Stomach (tissue), 9 donors: ENCODE measurements around the gene DLG2. TPM values are rescaled to one million over a fixed set of nuclear protein-coding genes. Genes with fewer than 3 reads are reported as not detected.

Source experiments
- DNase-seq, 2 donors: peaks; one replicate each; pipeline versions ENCODE4 v3.0.0 to v3.0.0-alpha.2; 2013 to 2019
- H3K27ac ChIP-seq, 5 donors: fragments of 200-600 bp in 4 of 5; sonication (generic) in 4 of 5; one replicate each; pipeline ENCODE4 v1.5.1; 2013 to 2019; ENCODE audit warnings: mild to moderate bottlenecking in 1 of 5, moderate library complexity in 1 of 5
- H3K27me3 ChIP-seq, 3 donors: fragments of 200-600 bp; sonication (generic); one replicate each; pipeline ENCODE4 v1.5.1; 2017 to 2019; ENCODE audit warnings: mixed run types in 1 of 3
- H3K36me3 ChIP-seq, 4 donors: fragments of 200-600 bp; sonication (generic); 1 replicate in 3 of 4; 2 replicates in 1 of 4; pipeline ENCODE4 v1.5.1; 2016 to 2019
- H3K4me1 ChIP-seq, 4 donors: fragments of 200-600 bp; sonication (generic); one replicate each; pipeline ENCODE4 v1.5.1; 2016 to 2019
- H3K4me3 ChIP-seq, 4 donors: fragments of 200-600 bp; sonication (generic) in 3 of 4; one replicate each; pipeline ENCODE4 v1.5.1; 2016 to 2019; ENCODE audit warnings: mild to moderate bottlenecking in 1 of 4
- H3K9me3 ChIP-seq, 4 donors: fragments of 200-600 bp; sonication (generic); one replicate each; pipeline ENCODE4 v1.5.1; 2016 to 2019
- CTCF ChIP-seq, 7 experiments: fragments of 450-650 bp in 4 of 7; fragments of 200-600 bp in 3 of 7; sonication (generic) in 3 of 7; IDR thresholded peaks; one replicate each; pipeline ENCODE4 v1.5.1; 2016 to 2019; ENCODE audit warnings: antibody characterized with exemption in 7 of 7, control low read depth in 2 of 7, mild to moderate bottlenecking in 1 of 7
- EP300 ChIP-seq: sonication (generic); formaldehyde crosslinking; IDR thresholded peaks from one replicate; pipeline ENCODE4 v1.6.1; 2017; ENCODE audit warnings: antibody characterized with exemption
- POLR2A ChIP-seq, 4 donors: fragments of 450-650 bp; IDR thresholded peaks; one replicate each; pipeline ENCODE4 v1.6.1; 2016; ENCODE audit warnings: antibody characterized with exemption in 4 of 4, control low read depth in 2 of 4, mild to moderate bottlenecking in 1 of 4, moderate library complexity in 1 of 4
- POLR2AphosphoS5 ChIP-seq, 3 donors: sonication (generic); formaldehyde crosslinking; IDR thresholded peaks; one replicate each; pipeline ENCODE4 v1.6.1; 2016; ENCODE audit warnings: antibody characterized with exemption in 3 of 3
- whole genome bisulfite sequencing, 5 donors: extraction: QIAGEN DNeasy Blood & Tissue Kit in 3 of 5; methylation state at CpG; one replicate each; pipeline versions ENCODE4 v1.1.5 to v1.1.7; 2013 to 2018; 5-methylcytosine and 5-hydroxymethylcytosine counted together
- intact Hi-C: fragments of 100-400 bp; cut with DNase I; formaldehyde crosslinking; loops from one replicate; pipeline ENCODE4 v1.15.1; 2023; ENCODE audit warnings: low total_unique reads
- polyA plus RNA-seq, 3 donors: library from polyadenylated mRNA; stranded (reverse); fragments of 200-250 nt; gene quantifications; one replicate each; pipeline ENCODE4 v1.2.3, GENCODE V29; 2013
- total RNA-seq, 5 donors: library from RNA; depleted of rRNA; stranded (reverse); fragments of >200 nt; gene quantifications; one replicate each; pipeline versions ENCODE4 v1.1.0 to v1.2.3, GENCODE V29; 2014 to 2016
- donor health status: healthy with polysubstance abuse.
- donor health status: Bipolar disorder and iron deficiency.
- donor health status: healthy.

Gene DLG2
- total and polyA plus RNA-seq, 8 donors = 1.3 to 19.1 (median 3.5) TPM

- Histone ChIP-seq H3K27ac (no peak overlapping the region), H3K36me3 (no peaks in the 10 kb centered on the region), H3K4me3 (no peak overlapping the region), H3K4me1 (no peaks in the 10 kb centered on the region), H3K9me3 (peaks cover 0 to 4% (median 0%) of the 10 kb centered on the region in 4 donors), H3K27me3 (no peaks in the 10 kb centered on the region)
- TF ChIP-seq CTCF (IDR thresholded peaks at IDR 0.05) (no peak), EP300 (no peak), POLR2AphosphoS5 (IDR thresholded peaks at IDR 0.05) (no peak), POLR2A (IDR thresholded peaks at IDR 0.05) (no peak)
- intact Hi-C loops = no loop called here
- no peak for DNase-seq
These were observed 790.8 kb downstream of the DLG2 start for GRCh38 chr11:84836371-84836770.

GRCh38 chr11:84833488-84834088, 793.6 kb downstream of the DLG2 start:
- WGBS, 5 donors = 50 to 65% (median 59%) methylated on average over 2 of the region's 2 CpGs

GRCh38 chr11:84830372-84830771, 796.8 kb downstream of the DLG2 start:
- no peak for DNase-seq
- Histone ChIP-seq H3K27ac (no peak overlapping the region), H3K36me3 (no peaks in the 10 kb centered on the region), H3K4me3 (no peak overlapping the region), H3K27me3 (no peaks in the 10 kb centered on the region), H3K9me3 (no peaks in the 10 kb centered on the region), H3K4me1 (no peaks in the 10 kb centered on the region)
- intact Hi-C loops = no loop called here
- TF ChIP-seq POLR2AphosphoS5 (IDR thresholded peaks at IDR 0.05) (no peak), POLR2A (IDR thresholded peaks at IDR 0.05) (no peak), CTCF (IDR thresholded peaks at IDR 0.05) (no peak)

More at GRCh38 chr11:84833488-84834088, 793.6 kb downstream of the DLG2 start:
- no peak for DNase-seq
- Histone ChIP-seq H3K27me3 (no peaks in the 10 kb centered on the region), H3K4me3 (no peak overlapping the region), H3K9me3 (no peaks in the 10 kb centered on the region), H3K4me1 (no peaks in the 10 kb centered on the region), H3K36me3 (no peaks in the 10 kb centered on the region), H3K27ac (no peak overlapping the region)
- TF ChIP-seq POLR2A (IDR thresholded peaks at IDR 0.05) (no peak), CTCF (IDR thresholded peaks at IDR 0.05) (no peak), POLR2AphosphoS5 (IDR thresholded peaks at IDR 0.05) (no peak), EP300 (no peak)
- intact Hi-C loops = no loop called here

GRCh38 chr11:84829162-84829561, 798.0 kb downstream of the DLG2 start:
- no peaks in the 10 kb centered on the region for H3K36me3 ChIP-seq
- TF ChIP-seq POLR2A (IDR thresholded peaks at IDR 0.05) (no peak), CTCF (IDR thresholded peaks at IDR 0.05) (no peak)
- H3K4me3 ChIP-seq = no peak overlapping the region
- no peak for DNase-seq
- H3K27me3 ChIP-seq = no peaks in the 10 kb centered on the region
- no peaks in the 10 kb centered on the region for H3K9me3 ChIP-seq
- WGBS, 5 donors = 51 to 83% (median 76%) methylated on average over 2 of the region's 2 CpGs
- intact Hi-C loops = no loop called here
- H3K27ac ChIP-seq = no peak overlapping the region
- H3K4me1 ChIP-seq = no peaks in the 10 kb centered on the region
